OCI-LY3 (cell line): ENCODE measurements around the gene RTTN.

Experiments used
- H2AFZ ChIP-seq: fragments of 200-600, 300-600 bp; shearing (Covaris generic); 2 replicates; pipeline ENCODE4 v1.6.0; 2014; ENCODE audit warnings: antibody characterized with exemption, low read depth, low read length
- H3K27ac ChIP-seq: fragments of 200-600, 300-600 bp; sonication (generic); 2 replicates; pipeline ENCODE4 v1.5.1; 2014; ENCODE audit warnings: mild to moderate bottlenecking, low read length, moderate library complexity, mixed read lengths
- H3K27me3 ChIP-seq: fragments of 200-600, 300-600 bp; sonication (generic); 2 replicates; pipeline ENCODE4 v1.6.1; 2014; ENCODE audit warnings: low read depth, low read length, mixed read lengths
- H3K36me3 ChIP-seq: fragments of 200-600, 300-600 bp; sonication (generic); replicated peaks from 2 replicates; pipeline ENCODE3; 2014; ENCODE audit warnings: low read depth, low read length, mixed read lengths
- H3K4me1 ChIP-seq: fragments of 300-600, 200-600 bp; sonication (generic); 2 replicates; pipeline ENCODE4 v1.6.1; 2014; ENCODE audit warnings: low read length, mixed read lengths
- H3K4me2 ChIP-seq: fragments of 200-600, 300-600 bp; sonication (generic); 2 replicates; pipeline ENCODE4 v1.6.1; 2014; ENCODE audit warnings: low read length, mixed read lengths
- H3K4me3 ChIP-seq: fragments of 300-600, 200-600 bp; sonication (generic); 2 replicates; pipeline ENCODE4 v1.5.1; 2014; ENCODE audit warnings: antibody characterized with exemption, mild to moderate bottlenecking, low read length, moderate library complexity
- H3K79me2 ChIP-seq: fragments of 300-600, 200-600 bp; shearing (Covaris generic); 2 replicates; pipeline ENCODE4 v1.6.1; 2014; ENCODE audit warnings: mild to moderate bottlenecking, low read length, mixed read lengths
- H3K9ac ChIP-seq: fragments of 300-600, 200-600 bp; shearing (Covaris generic); 2 replicates; pipeline ENCODE4 v1.6.0; 2014; ENCODE audit warnings: mild to moderate bottlenecking, low read length, moderate library complexity
- H3K9me3 ChIP-seq: fragments of 200-600, 300-600 bp; shearing (Covaris generic); 2 replicates; pipeline ENCODE4 v1.6.1; 2014; ENCODE audit warnings: low read length, mixed read lengths; ENCODE audit not compliant: insufficient read depth
- H4K20me1 ChIP-seq: fragments of 200-600, 300-600 bp; sonication (generic); 2 replicates; pipeline ENCODE4 v1.6.1; 2016; ENCODE audit warnings: low read length, mixed read lengths; ENCODE audit not compliant: insufficient read depth
- CTCF ChIP-seq: fragments of 200-600, 300-600 bp; sonication (generic); IDR thresholded peaks from 2 replicates; pipeline ENCODE4 v1.5.1; 2014; ENCODE audit warnings: antibody characterized with exemption, low read length, low read depth
- EZH2phosphoT487 ChIP-seq: fragments of 200-600 bp; shearing (Covaris generic); IDR thresholded peaks from 2 replicates; pipeline ENCODE4 v1.6.1; 2018; ENCODE audit warnings: antibody characterized with exemption, mixed run types, low read depth

The RTTN gene

GRCh38 chr18:70059684-70060083, 145.8 kb downstream of the RTTN start:
- peaks cover 39% of the 10 kb centered on the region for H3K4me1 ChIP-seq
- H3K27me3 ChIP-seq, result no peaks in the 10 kb centered on the region
- no peak overlapping the region for H2AFZ ChIP-seq
- TF ChIP-seq EZH2phosphoT487 (no peak), CTCF (no peak)
- H3K36me3 ChIP-seq, result peaks cover 62% of the 10 kb centered on the region
- H3K79me2 ChIP-seq, result no peaks in the 10 kb centered on the region
- peak overlapping the region; percentile 55 for H3K4me2 ChIP-seq
- H3K9me3 ChIP-seq, result no peaks in the 10 kb centered on the region
- peak overlapping the region; percentile 76 for H3K27ac ChIP-seq
- no peak overlapping the region for H3K4me3 ChIP-seq
- H4K20me1 ChIP-seq, result no peaks in the 10 kb centered on the region
- peak overlapping the region; percentile 14; the same call in 1 of the 2 replicates for H3K9ac ChIP-seq

DNA sequence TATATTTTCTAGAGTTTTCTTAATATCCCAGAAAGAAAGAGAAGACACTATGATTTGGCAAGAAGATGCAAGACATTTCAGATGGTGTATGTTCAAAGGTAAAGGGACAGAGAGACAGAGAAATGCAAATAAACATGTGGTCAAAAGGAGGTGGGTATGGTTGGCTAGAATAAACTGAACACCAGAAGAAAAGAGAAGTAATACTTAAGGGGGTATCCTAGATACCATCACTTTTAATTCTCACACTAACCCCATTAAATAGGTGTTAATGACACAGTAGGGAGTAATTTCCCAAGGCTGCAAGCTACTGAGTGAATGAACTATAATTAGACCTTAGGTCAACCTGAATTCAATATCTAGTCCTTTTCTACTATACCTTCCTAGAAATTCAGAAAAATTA, 146.6 kb downstream of the RTTN start:
- Histone ChIP-seq H3K4me3 (peak overlapping the region; percentile 20), H3K36me3 (peaks cover 63% of the 10 kb centered on the region), H3K9me3 (no peaks in the 10 kb centered on the region), H4K20me1 (no peaks in the 10 kb centered on the region), H2AFZ (no peak overlapping the region), H3K4me2 (peak overlapping the region; percentile 55), H3K79me2 (no peaks in the 10 kb centered on the region), H3K27ac (peak overlapping the region; percentile 76), H3K27me3 (no peaks in the 10 kb centered on the region), H3K9ac (peak overlapping the region; percentile 44), H3K4me1 (peaks cover 39% of the 10 kb centered on the region)
- no peak for TF ChIP-seq EZH2phosphoT487
- no peak for TF ChIP-seq CTCF

- H3K27ac ChIP-seq, result no peak overlapping the region
- H2AFZ ChIP-seq, result no peak overlapping the region
- H3K4me3 ChIP-seq, result no peak overlapping the region
- H3K79me2 ChIP-seq, result no peaks in the 10 kb centered on the region
- H3K36me3 ChIP-seq, result peaks cover 54% of the 10 kb centered on the region
- H3K9me3 ChIP-seq, result no peaks in the 10 kb centered on the region
- no peaks in the 10 kb centered on the region for H4K20me1 ChIP-seq
- no peak for TF ChIP-seq EZH2phosphoT487
- TF ChIP-seq CTCF, result no peak
- no peak overlapping the region for H3K9ac ChIP-seq
- no peaks in the 10 kb centered on the region for H3K27me3 ChIP-seq
- peaks cover 10% of the 10 kb centered on the region for H3K4me1 ChIP-seq
- no peak overlapping the region for H3K4me2 ChIP-seq
Observed at GRCh38 chr18:70047931-70048603, 157.4 kb downstream of the RTTN start.

DNA sequence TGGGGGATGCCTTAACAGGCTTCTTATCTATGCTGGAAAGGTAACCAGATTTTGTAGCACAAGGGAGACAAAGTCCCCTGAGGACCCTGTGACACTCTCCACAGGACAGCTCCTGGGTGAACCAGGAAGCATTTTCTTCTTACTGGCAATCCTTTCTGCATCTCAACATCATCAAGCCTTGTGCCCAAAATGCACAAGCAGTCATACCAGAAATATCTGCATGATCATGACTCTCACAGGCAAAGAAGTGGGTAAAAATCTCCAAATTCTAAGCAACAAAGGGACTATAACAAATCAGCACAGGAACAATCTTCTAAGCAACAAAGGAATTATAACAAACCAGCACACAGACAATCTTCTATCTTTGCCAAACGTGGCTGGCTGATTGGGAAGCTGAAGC, 158.7 kb downstream of the RTTN start:
- peaks cover 49% of the 10 kb centered on the region for H3K36me3 ChIP-seq
- H3K4me1 ChIP-seq, result peaks cover 10% of the 10 kb centered on the region
- H4K20me1 ChIP-seq, result no peaks in the 10 kb centered on the region
- no peaks in the 10 kb centered on the region for H3K27me3 ChIP-seq
- H3K27ac ChIP-seq, result no peak overlapping the region
- no peaks in the 10 kb centered on the region for H3K9me3 ChIP-seq
- H2AFZ ChIP-seq, result no peak overlapping the region
- no peak for TF ChIP-seq CTCF
- TF ChIP-seq EZH2phosphoT487, result no peak
- no peak overlapping the region for H3K9ac ChIP-seq
- H3K4me2 ChIP-seq, result no peak overlapping the region
- no peak overlapping the region for H3K4me3 ChIP-seq
- H3K79me2 ChIP-seq, result no peaks in the 10 kb centered on the region
